Suprapubic skin (tissue), 4 donors: ENCODE results near the gene MRPS23.

Experiments used
- CTCF ChIP-seq, 2 donors: fragments of 200-600 bp in 1 of 2; fragments of 450-650 bp in 1 of 2; sonication (generic) in 1 of 2; IDR thresholded peaks; one replicate each; pipeline ENCODE4 v1.5.1; 2016 to 2019; ENCODE audit warnings: antibody characterized with exemption in 2 of 2, mild to moderate bottlenecking in 1 of 2, moderate library complexity in 1 of 2
- POLR2A ChIP-seq, 2 donors: fragments of 450-650 bp; IDR thresholded peaks; one replicate each; pipeline ENCODE4 v1.6.1; 2017; ENCODE audit warnings: antibody characterized with exemption in 2 of 2, mild to moderate bottlenecking in 2 of 2, moderate library complexity in 2 of 2
- POLR2AphosphoS5 ChIP-seq, 3 donors: sonication (generic); formaldehyde crosslinking; IDR thresholded peaks; one replicate each; pipeline ENCODE4 v1.6.1; 2017; ENCODE audit warnings: antibody characterized with exemption in 3 of 3

- TF ChIP-seq CTCF (IDR thresholded peaks at IDR 0.05): no peak
- TF ChIP-seq POLR2A (IDR thresholded peaks at IDR 0.05): no peak
- no peak for TF ChIP-seq POLR2AphosphoS5 (IDR thresholded peaks at IDR 0.05)
These were observed 27.0 kb upstream of the MRPS23 start for GRCh38 chr17:57876866-57877237.
